Endodermal cell (in vitro differentiated cells): Measurements from ENCODE around the gene ZDHHC14. TPM values are rescaled to one million over a fixed set of nuclear protein-coding genes. Genes with fewer than 3 reads are reported as not detected.

Experiments
- DNase-seq: peaks from one replicate; pipeline ENCODE4 v3.0.0-alpha.2; 2017
- H3K27ac ChIP-seq: 2 replicates; pipeline ENCODE4 v1.5.1; 2013; ENCODE audit warnings: mild to moderate bottlenecking, low read depth, low read length, moderate library complexity
- H3K27me3 ChIP-seq: 2 replicates; pipeline ENCODE4 v1.6.1; 2013; ENCODE audit warnings: mild to moderate bottlenecking, low read length, moderate library complexity; ENCODE audit not compliant: insufficient read depth, control insufficient read depth, poor library complexity, severe bottlenecking
- H3K36me3 ChIP-seq: 2 replicates; pipeline ENCODE4 v1.7.0; 2013; ENCODE audit warnings: mild to moderate bottlenecking, low read length, moderate library complexity; ENCODE audit not compliant: control insufficient read depth, insufficient read depth
- H3K4me1 ChIP-seq: one replicate; pipeline ENCODE4 v1.7.0; 2013; ENCODE audit warnings: low read length; ENCODE audit not compliant: control insufficient read depth, insufficient read depth
- H3K4me3 ChIP-seq: 2 replicates; pipeline ENCODE4 v1.5.1; 2013; ENCODE audit warnings: mild to moderate bottlenecking, low read length, moderate library complexity
- H3K9ac ChIP-seq: 2 replicates; pipeline ENCODE4 v1.6.1; 2013; ENCODE audit warnings: mild to moderate bottlenecking, low read length, moderate library complexity; ENCODE audit not compliant: poor library complexity, severe bottlenecking; ENCODE audit errors: extremely low read depth
- H3K9me3 ChIP-seq: 2 replicates; pipeline ENCODE4 v1.6.1; 2013; ENCODE audit warnings: mild to moderate bottlenecking, low read length, moderate library complexity; ENCODE audit not compliant: control insufficient read depth
- H3K27ac Mint-ChIP-seq: 2 replicates; pipeline ENCODE4 v1.8.0; 2020; ENCODE audit warnings: mixed read lengths
- H3K27me3 Mint-ChIP-seq: 2 replicates; pipeline ENCODE4 v1.8.0; 2021; ENCODE audit warnings: mild to moderate bottlenecking, mixed read lengths; ENCODE audit not compliant: insufficient read depth
- H3K36me3 Mint-ChIP-seq: 2 replicates; pipeline ENCODE4 v1.8.0; 2020; ENCODE audit warnings: low read depth, mixed read lengths
- H3K4me1 Mint-ChIP-seq: 2 replicates; pipeline ENCODE4 v1.8.0; 2020; ENCODE audit warnings: mixed read lengths
- H3K4me3 Mint-ChIP-seq: 2 replicates; pipeline ENCODE4 v1.8.0; 2020; ENCODE audit warnings: mild to moderate bottlenecking, moderate library complexity, mixed read lengths
- H3K9me3 Mint-ChIP-seq: 2 replicates; pipeline ENCODE4 v1.8.0; 2020; ENCODE audit warnings: mild to moderate bottlenecking, mixed read lengths
- WGBS, 2 experiments: methylation state at CpG; one replicate each; pipeline versions ENCODE4 v1.1.5 to v1.1.7; 2013; ENCODE audit warnings: missing lambda C conversion rate in 2 of 2, mixed read lengths in 1 of 2; ENCODE audit not compliant: insufficient coverage in 1 of 2, insufficient read length in 1 of 2; 5-methylcytosine and 5-hydroxymethylcytosine counted together
- total RNA-seq, 2 donors: library from RNA; stranded (reverse); fragmentation: NEBNext Ultra II Directional in 1 of 2; extraction: Animal tissue kit (Norgen Biotek cat#: 25700) in 1 of 2; gene quantifications; 2 replicates in 1 of 2; 3 replicates in 1 of 2; pipeline ENCODE4 v1.2.1, GENCODE V29; 2021
- TF ChIP-seq, protein P1 (sequence below): fragments of 200-600 bp; sonication (generic); conservative IDR thresholded peaks from 2 replicates; pipeline ENCODE4 v1.5.0; 2021; ENCODE audit warnings: antibody characterized with exemption, mild to moderate bottlenecking

The ZDHHC14 gene
- total RNA-seq, 2 donors from 2014 or later: 2.3 to 4.5 TPM

DNA sequence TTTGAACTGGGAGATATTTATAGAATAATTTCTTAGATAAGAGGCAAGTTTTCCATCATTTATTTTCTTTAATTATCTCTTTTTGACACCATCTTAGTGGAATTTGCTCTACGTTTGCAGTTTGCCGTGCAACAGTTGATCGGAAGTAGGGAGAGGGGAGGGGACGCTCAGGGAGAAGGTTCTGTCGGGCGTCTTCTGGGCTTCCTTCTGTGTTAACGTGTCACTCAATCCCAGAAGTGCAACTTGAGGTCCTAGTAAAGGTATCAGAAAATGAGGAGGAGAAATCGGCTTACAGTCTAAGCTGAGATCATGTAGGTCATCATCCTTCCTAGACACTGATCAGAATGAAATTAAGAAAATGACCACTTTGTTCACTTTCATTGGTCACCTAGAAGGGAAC, 293.1 kb downstream of the ZDHHC14 start:
- H3K4me1 Mint-ChIP-seq: peaks cover 17% of the 10 kb centered on the region
- 88 to 100% methylated on average over 1 to 8 of the region's 8 CpGs for WGBS, 2 experiments
- no peaks in the 10 kb centered on the region for H3K27me3 Mint-ChIP-seq
- Histone ChIP-seq H3K9me3 (no peaks in the 10 kb centered on the region), H3K36me3 (no peaks in the 10 kb centered on the region), H3K9ac (no peak overlapping the region), H3K4me1 (peaks cover 7% of the 10 kb centered on the region), H3K27me3 (no peaks in the 10 kb centered on the region), H3K27ac (no peak overlapping the region), H3K4me3 (no peak overlapping the region)
- H3K4me3 Mint-ChIP-seq: no peak overlapping the region
- no peaks in the 10 kb centered on the region for H3K36me3 Mint-ChIP-seq
- H3K9me3 Mint-ChIP-seq: no peaks in the 10 kb centered on the region
- TF ChIP-seq, protein P1, sequence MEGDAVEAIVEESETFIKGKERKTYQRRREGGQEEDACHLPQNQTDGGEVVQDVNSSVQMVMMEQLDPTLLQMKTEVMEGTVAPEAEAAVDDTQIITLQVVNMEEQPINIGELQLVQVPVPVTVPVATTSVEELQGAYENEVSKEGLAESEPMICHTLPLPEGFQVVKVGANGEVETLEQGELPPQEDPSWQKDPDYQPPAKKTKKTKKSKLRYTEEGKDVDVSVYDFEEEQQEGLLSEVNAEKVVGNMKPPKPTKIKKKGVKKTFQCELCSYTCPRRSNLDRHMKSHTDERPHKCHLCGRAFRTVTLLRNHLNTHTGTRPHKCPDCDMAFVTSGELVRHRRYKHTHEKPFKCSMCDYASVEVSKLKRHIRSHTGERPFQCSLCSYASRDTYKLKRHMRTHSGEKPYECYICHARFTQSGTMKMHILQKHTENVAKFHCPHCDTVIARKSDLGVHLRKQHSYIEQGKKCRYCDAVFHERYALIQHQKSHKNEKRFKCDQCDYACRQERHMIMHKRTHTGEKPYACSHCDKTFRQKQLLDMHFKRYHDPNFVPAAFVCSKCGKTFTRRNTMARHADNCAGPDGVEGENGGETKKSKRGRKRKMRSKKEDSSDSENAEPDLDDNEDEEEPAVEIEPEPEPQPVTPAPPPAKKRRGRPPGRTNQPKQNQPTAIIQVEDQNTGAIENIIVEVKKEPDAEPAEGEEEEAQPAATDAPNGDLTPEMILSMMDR: no peak
- no peak overlapping the region for H3K27ac Mint-ChIP-seq
- no peak for DNase-seq

DNA sequence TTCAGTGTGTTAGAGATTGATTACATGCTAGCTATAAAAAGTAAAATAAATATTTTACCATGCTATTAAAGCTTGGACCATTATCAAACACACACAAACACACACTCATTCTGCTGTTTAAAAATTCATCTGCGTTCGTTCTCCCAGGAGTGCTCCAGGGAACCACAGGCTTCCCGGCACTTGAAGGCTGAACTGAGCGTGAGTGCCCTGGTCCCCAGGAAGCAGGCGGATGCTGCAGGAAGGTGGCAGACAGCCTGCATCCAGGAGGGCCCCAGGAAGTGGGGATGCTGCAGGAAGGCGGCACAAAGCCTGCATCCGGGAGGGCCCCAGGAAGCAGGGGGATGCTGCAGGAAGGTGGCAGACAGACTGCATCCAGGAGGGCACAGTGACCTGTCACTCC, 294.8 kb downstream of the ZDHHC14 start:
- Histone ChIP-seq H3K27me3 (no peaks in the 10 kb centered on the region), H3K36me3 (no peaks in the 10 kb centered on the region), H3K4me1 (no peaks in the 10 kb centered on the region), H3K27ac (no peak overlapping the region), H3K4me3 (no peak overlapping the region), H3K9me3 (no peaks in the 10 kb centered on the region), H3K9ac (no peak overlapping the region)
- WGBS, 2 experiments: 80 to 97% methylated on average over 5 to 7 of the region's 7 CpGs
- no peak overlapping the region for H3K27ac Mint-ChIP-seq
- no peaks in the 10 kb centered on the region for H3K9me3 Mint-ChIP-seq
- TF ChIP-seq, protein P1: no peak
- H3K4me1 Mint-ChIP-seq: peaks cover 3% of the 10 kb centered on the region
- no peaks in the 10 kb centered on the region for H3K36me3 Mint-ChIP-seq
- H3K4me3 Mint-ChIP-seq: no peak overlapping the region
- no peak for DNase-seq
- H3K27me3 Mint-ChIP-seq: no peaks in the 10 kb centered on the region

DNA sequence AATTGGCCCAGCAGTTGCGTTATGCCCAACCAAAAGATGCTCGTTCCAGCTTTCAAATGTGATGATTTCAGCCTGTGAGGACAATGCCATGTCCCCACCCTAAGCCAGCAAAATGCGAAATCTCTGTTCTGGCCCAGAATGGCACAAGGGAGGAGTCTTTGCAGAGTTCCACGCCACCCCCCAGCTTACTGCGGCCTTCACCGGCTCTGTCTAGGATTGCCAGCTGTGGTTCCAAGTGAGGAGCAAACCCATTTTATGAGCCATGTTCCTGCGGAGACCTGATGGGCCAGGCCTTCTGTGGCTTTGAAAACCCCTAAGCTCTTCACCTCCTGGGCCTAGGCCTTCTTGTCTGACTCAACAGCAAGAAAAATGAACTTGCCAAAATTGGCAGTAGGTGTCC, 295.3 kb downstream of the ZDHHC14 start:
- Histone ChIP-seq H3K9me3 (no peaks in the 10 kb centered on the region), H3K4me3 (no peak overlapping the region), H3K27ac (no peak overlapping the region), H3K9ac (no peak overlapping the region), H3K27me3 (no peaks in the 10 kb centered on the region), H3K36me3 (no peaks in the 10 kb centered on the region), H3K4me1 (no peaks in the 10 kb centered on the region)
- Mint-ChIP-seq H3K4me1 (no peaks in the 10 kb centered on the region), H3K27ac (no peak overlapping the region), H3K36me3 (no peaks in the 10 kb centered on the region), H3K4me3 (no peak overlapping the region), H3K27me3 (no peaks in the 10 kb centered on the region), H3K9me3 (no peaks in the 10 kb centered on the region)
- TF ChIP-seq, protein P1: no peak
- DNase-seq: no peak
- WGBS, 2 experiments: 88% methylated on average over 6 to 7 of the region's 7 CpGs
